Renal pelvis (tissue), 4 donors: Measurements from ENCODE around the gene TAB2. TPM values are rescaled to one million over a fixed set of nuclear protein-coding genes. Genes with fewer than 3 reads are reported as not detected.
"Not testable (repeated sequence)": the region's sequence is repeated elsewhere in the genome, so short reads cannot be mapped to it uniquely, and the experiment has no call there.

ENCODE experiments used
- DNase-seq: peaks from one replicate; pipeline ENCODE4 v3.0.0-alpha.2; 2013
- polyA plus RNA-seq, 3 donors: library from polyadenylated mRNA; unstranded; fragments of 120-200 nt; gene quantifications; one replicate each; pipeline ENCODE4 v1.2.1, GENCODE V29; 2013; ENCODE audit not compliant: insufficient read length in 3 of 3

TAB2 gene
- polyA plus RNA-seq, 3 donors = 81.5 to 86.3 (median 84.1) TPM

- DNase-seq = no peak
These were observed 139.9 kb downstream of the TAB2 start for GRCh38 chr6:149457316-149457884.

- DNase-seq = no peak
These were observed 140.7 kb downstream of the TAB2 start for GRCh38 chr6:149458196-149458595.

GRCh38 chr6:149458806-149459205 lies 141.3 kb downstream of the TAB2 start:
- no peak for DNase-seq

GRCh38 chr6:149459761-149460160 lies 142.2 kb downstream of the TAB2 start:
- no peak for DNase-seq

- DNase-seq = not testable (repeated sequence)
These were observed 142.7 kb downstream of the TAB2 start for GRCh38 chr6:149460249-149460648.

Other genes starting within 250 kb of the TAB2 start
- 1 to 10 TPM in 1 of 3 donors, under 1 TPM in 2; 0.55 to 1.4 (median 0.73) TPM for gene SUMO4, start 82.5 kb downstream of the TAB2 start, polyA plus RNA-seq
- gene ZC3H12D, start 167.3 kb downstream of the TAB2 start, polyA plus RNA-seq = under 1 TPM; 0.27 to 0.65 (median 0.29) TPM
- gene PPIL4, start 228.3 kb downstream of the TAB2 start, polyA plus RNA-seq = 10 to 100 TPM; 49.5 to 57.1 (median 52.2) TPM
- gene GINM1, start 248.7 kb downstream of the TAB2 start, polyA plus RNA-seq = 10 to 100 TPM; 72.9 to 96.1 (median 81.4) TPM